ENCODE results near the gene CALML3. TPM values are rescaled to one million over a fixed set of nuclear protein-coding genes. Genes with fewer than 3 reads are reported as not detected.

Gene CALML3
- total RNA-seq, 1 donor from 2014 or later, result not detected

- no peak overlapping the region for H3K27ac Mint-ChIP-seq (ENCODE audit: unreplicated experiment)
- no peak overlapping the region for H3K4me2 ChIP-seq (ENCODE audit: low read length)
Observed at GRCh38 chr10:5508786-5509185, 16.0 kb upstream of the CALML3 start.

GRCh38 chr10:5509236-5509635 lies 15.5 kb upstream of the CALML3 start:
- H2AFZ ChIP-seq (ENCODE audit: low read depth, low read length), result no peak overlapping the region
- no peaks in the 10 kb centered on the region for H3K9me3 ChIP-seq (ENCODE audit: insufficient read depth, low read depth, low read length)
- H3K9ac ChIP-seq (ENCODE audit: low read length), result no peak overlapping the region
- FAIRE-seq, result no peak
- no peaks in the 10 kb centered on the region for H3K79me2 ChIP-seq (ENCODE audit: insufficient read depth, low read length)
- H3K27ac ChIP-seq (ENCODE audit: low read depth, low read length), result no peak overlapping the region
- H3K4me1 ChIP-seq (ENCODE audit: insufficient read depth, low read length), result no peaks in the 10 kb centered on the region
- TF ChIP-seq, protein P1, sequence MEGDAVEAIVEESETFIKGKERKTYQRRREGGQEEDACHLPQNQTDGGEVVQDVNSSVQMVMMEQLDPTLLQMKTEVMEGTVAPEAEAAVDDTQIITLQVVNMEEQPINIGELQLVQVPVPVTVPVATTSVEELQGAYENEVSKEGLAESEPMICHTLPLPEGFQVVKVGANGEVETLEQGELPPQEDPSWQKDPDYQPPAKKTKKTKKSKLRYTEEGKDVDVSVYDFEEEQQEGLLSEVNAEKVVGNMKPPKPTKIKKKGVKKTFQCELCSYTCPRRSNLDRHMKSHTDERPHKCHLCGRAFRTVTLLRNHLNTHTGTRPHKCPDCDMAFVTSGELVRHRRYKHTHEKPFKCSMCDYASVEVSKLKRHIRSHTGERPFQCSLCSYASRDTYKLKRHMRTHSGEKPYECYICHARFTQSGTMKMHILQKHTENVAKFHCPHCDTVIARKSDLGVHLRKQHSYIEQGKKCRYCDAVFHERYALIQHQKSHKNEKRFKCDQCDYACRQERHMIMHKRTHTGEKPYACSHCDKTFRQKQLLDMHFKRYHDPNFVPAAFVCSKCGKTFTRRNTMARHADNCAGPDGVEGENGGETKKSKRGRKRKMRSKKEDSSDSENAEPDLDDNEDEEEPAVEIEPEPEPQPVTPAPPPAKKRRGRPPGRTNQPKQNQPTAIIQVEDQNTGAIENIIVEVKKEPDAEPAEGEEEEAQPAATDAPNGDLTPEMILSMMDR (IDR thresholded peaks at IDR 0.05; ENCODE audit: insufficient read depth, low read depth, low read length), result no peak
- no peak for TF ChIP-seq EZH2 (IDR thresholded peaks at IDR 0.05; ENCODE audit: insufficient read depth, low read length)
- H3K36me3 Mint-ChIP-seq (ENCODE audit: low read depth, unreplicated experiment), result no peaks in the 10 kb centered on the region
- no peaks in the 10 kb centered on the region for H3K4me1 Mint-ChIP-seq (ENCODE audit: low read depth, unreplicated experiment)
- no peak overlapping the region for H3K4me3 ChIP-seq (ENCODE audit: insufficient read depth, low read depth, low read length)
- no peaks in the 10 kb centered on the region for H4K20me1 ChIP-seq (ENCODE audit: insufficient read depth, low read length)
- no peak for DNase-seq (ENCODE audit: low read depth)
- no peaks in the 10 kb centered on the region for H3K36me3 ChIP-seq (ENCODE audit: insufficient read depth, low read length)
- peaks cover 9% of the 10 kb centered on the region for H3K27me3 ChIP-seq (ENCODE audit: insufficient read depth, low read length)
- H3K9me3 Mint-ChIP-seq (ENCODE audit: unreplicated experiment), result no peaks in the 10 kb centered on the region
- H3K4me2 ChIP-seq (ENCODE audit: low read length), result no peak overlapping the region
- no peak overlapping the region for H3K27ac Mint-ChIP-seq (ENCODE audit: unreplicated experiment)
- no peak overlapping the region for H3K4me3 Mint-ChIP-seq (ENCODE audit: unreplicated experiment)
- H3K27me3 Mint-ChIP-seq (ENCODE audit: low read depth, unreplicated experiment), result peaks cover 57% of the 10 kb centered on the region

More at GRCh38 chr10:5508786-5509185, 16.0 kb upstream of the CALML3 start:
- FAIRE-seq (no peak), DNase-seq (ENCODE audit: low read depth) (no peak)
- Mint-ChIP-seq H3K9me3 (ENCODE audit: unreplicated experiment) (no peaks in the 10 kb centered on the region), H3K4me1 (ENCODE audit: low read depth, unreplicated experiment) (no peaks in the 10 kb centered on the region), H3K36me3 (ENCODE audit: low read depth, unreplicated experiment) (no peaks in the 10 kb centered on the region), H3K27me3 (ENCODE audit: low read depth, unreplicated experiment) (peaks cover 59% of the 10 kb centered on the region), H3K4me3 (ENCODE audit: unreplicated experiment) (no peak overlapping the region)
- H3K9ac ChIP-seq (ENCODE audit: low read length), result no peak overlapping the region
- H3K79me2 ChIP-seq (ENCODE audit: insufficient read depth, low read length), result no peaks in the 10 kb centered on the region
- TF ChIP-seq, protein P1 (IDR thresholded peaks at IDR 0.05; ENCODE audit: insufficient read depth, low read depth, low read length), result no peak
- no peak for TF ChIP-seq EZH2 (IDR thresholded peaks at IDR 0.05; ENCODE audit: insufficient read depth, low read length)
- H2AFZ ChIP-seq (ENCODE audit: low read depth, low read length), result no peak overlapping the region
- no peak overlapping the region for H3K27ac ChIP-seq (ENCODE audit: low read depth, low read length)
- H3K4me1 ChIP-seq (ENCODE audit: insufficient read depth, low read length), result no peaks in the 10 kb centered on the region
- H3K36me3 ChIP-seq (ENCODE audit: insufficient read depth, low read length), result no peaks in the 10 kb centered on the region
- H3K9me3 ChIP-seq (ENCODE audit: insufficient read depth, low read depth, low read length), result no peaks in the 10 kb centered on the region
- no peak overlapping the region for H3K4me3 ChIP-seq (ENCODE audit: insufficient read depth, low read depth, low read length)
- H3K27me3 ChIP-seq (ENCODE audit: insufficient read depth, low read length), result peaks cover 12% of the 10 kb centered on the region
- H4K20me1 ChIP-seq (ENCODE audit: insufficient read depth, low read length), result no peaks in the 10 kb centered on the region

- Histone ChIP-seq H3K27ac (ENCODE audit: low read depth, low read length) (no peak overlapping the region), H2AFZ (ENCODE audit: low read depth, low read length) (no peak overlapping the region), H3K27me3 (ENCODE audit: insufficient read depth, low read length) (peaks cover 7% of the 10 kb centered on the region), H3K4me2 (ENCODE audit: low read length) (no peak overlapping the region), H3K4me1 (ENCODE audit: insufficient read depth, low read length) (no peaks in the 10 kb centered on the region), H4K20me1 (ENCODE audit: insufficient read depth, low read length) (no peaks in the 10 kb centered on the region), H3K4me3 (ENCODE audit: insufficient read depth, low read depth, low read length) (no peak overlapping the region), H3K79me2 (ENCODE audit: insufficient read depth, low read length) (no peaks in the 10 kb centered on the region), H3K36me3 (ENCODE audit: insufficient read depth, low read length) (no peaks in the 10 kb centered on the region), H3K9me3 (ENCODE audit: insufficient read depth, low read depth, low read length) (no peaks in the 10 kb centered on the region), H3K9ac (ENCODE audit: low read length) (no peak overlapping the region)
- no peak for FAIRE-seq
- H3K36me3 Mint-ChIP-seq (ENCODE audit: low read depth, unreplicated experiment), result no peaks in the 10 kb centered on the region
- H3K27me3 Mint-ChIP-seq (ENCODE audit: low read depth, unreplicated experiment), result peaks cover 55% of the 10 kb centered on the region
- H3K9me3 Mint-ChIP-seq (ENCODE audit: unreplicated experiment), result no peaks in the 10 kb centered on the region
- DNase-seq (ENCODE audit: low read depth), result no peak
- no peaks in the 10 kb centered on the region for H3K4me1 Mint-ChIP-seq (ENCODE audit: low read depth, unreplicated experiment)
- no peak overlapping the region for H3K4me3 Mint-ChIP-seq (ENCODE audit: unreplicated experiment)
- no peak overlapping the region for H3K27ac Mint-ChIP-seq (ENCODE audit: unreplicated experiment)
- TF ChIP-seq, protein P1 (IDR thresholded peaks at IDR 0.05; ENCODE audit: insufficient read depth, low read depth, low read length), result no peak
- no peak for TF ChIP-seq EZH2 (IDR thresholded peaks at IDR 0.05; ENCODE audit: insufficient read depth, low read length)
Observed at GRCh38 chr10:5509691-5510090, 15.1 kb upstream of the CALML3 start.
